ENCODE measurements around the gene MT1X. TPM values are rescaled to one million over a fixed set of nuclear protein-coding genes. Genes with fewer than 3 reads are reported as not detected.

MT1X gene
- total RNA-seq, 4 donors from 2014 or later: 7.4 to 201 (median 66.3) TPM

GRCh38 chr16:56675685-56676210, 6.5 kb upstream of the MT1X start:
- no peak overlapping the region for H3K27ac ChIP-seq
- no peaks in the 10 kb centered on the region for H3K9me3 ChIP-seq
- H3K27me3 ChIP-seq: peaks cover 3 to 6% of the 10 kb centered on the region in 2 donors
- no peak overlapping the region for H3K4me3 ChIP-seq
- H3K36me3 ChIP-seq: no peaks in the 10 kb centered on the region
- no peaks in the 10 kb centered on the region for H3K4me1 ChIP-seq
- DNase-seq: no peak
- intact Hi-C loops (cut with DNase I; ENCODE audit: low total_unique reads): no loop called here
- TF ChIP-seq CTCF (IDR thresholded peaks at IDR 0.05): no peak
- TF ChIP-seq POLR2A (IDR thresholded peaks at IDR 0.05): no peak

DNA sequence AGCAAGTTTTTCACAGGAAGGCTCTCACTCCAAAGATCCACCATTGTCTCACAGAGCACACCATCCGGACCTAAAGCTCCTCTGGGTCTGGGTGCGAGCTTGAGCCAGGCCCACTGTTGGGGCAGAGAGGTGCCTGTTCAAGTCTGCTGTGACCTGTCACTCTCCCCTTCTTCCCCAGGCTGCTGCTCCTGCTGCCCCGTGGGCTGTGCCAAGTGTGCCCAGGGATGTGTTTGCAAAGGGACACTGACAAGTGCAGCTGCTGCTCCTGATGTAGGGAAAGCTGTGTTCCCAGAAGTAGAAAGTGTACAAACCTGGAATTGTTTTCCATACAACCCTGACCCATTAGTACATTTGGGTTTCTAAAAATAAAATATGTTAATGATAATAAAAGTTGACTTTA, 4.8 kb upstream of the MT1X start:
- no peak for DNase-seq
- Histone ChIP-seq H3K36me3 (no peaks in the 10 kb centered on the region), H3K27ac (no peak overlapping the region), H3K4me1 (no peaks in the 10 kb centered on the region), H3K27me3 (peaks cover 3 to 6% of the 10 kb centered on the region in 2 donors), H3K9me3 (no peaks in the 10 kb centered on the region), H3K4me3 (no peak overlapping the region)
- TF ChIP-seq CTCF (IDR thresholded peaks at IDR 0.05) (no peak), POLR2A (IDR thresholded peaks at IDR 0.05) (no peak)
- intact Hi-C loops (cut with DNase I; ENCODE audit: low total_unique reads): no loop called here

- H3K36me3 ChIP-seq: no peaks in the 10 kb centered on the region
- no peak overlapping the region for H3K4me3 ChIP-seq
- TF ChIP-seq POLR2A (IDR thresholded peaks at IDR 0.05) (no peak), CTCF (IDR thresholded peaks at IDR 0.05) (no peak)
- H3K27me3 ChIP-seq: peaks cover 0 to 3% of the 10 kb centered on the region in 2 donors
- no peaks in the 10 kb centered on the region for H3K9me3 ChIP-seq
- intact Hi-C loops (cut with DNase I; ENCODE audit: low total_unique reads): no loop called here
- no peak overlapping the region for H3K27ac ChIP-seq
- no peak for DNase-seq
- H3K4me1 ChIP-seq: no peaks in the 10 kb centered on the region
These were observed 3.1 kb upstream of the MT1X start for GRCh38 chr16:56679078-56679730.

DNA sequence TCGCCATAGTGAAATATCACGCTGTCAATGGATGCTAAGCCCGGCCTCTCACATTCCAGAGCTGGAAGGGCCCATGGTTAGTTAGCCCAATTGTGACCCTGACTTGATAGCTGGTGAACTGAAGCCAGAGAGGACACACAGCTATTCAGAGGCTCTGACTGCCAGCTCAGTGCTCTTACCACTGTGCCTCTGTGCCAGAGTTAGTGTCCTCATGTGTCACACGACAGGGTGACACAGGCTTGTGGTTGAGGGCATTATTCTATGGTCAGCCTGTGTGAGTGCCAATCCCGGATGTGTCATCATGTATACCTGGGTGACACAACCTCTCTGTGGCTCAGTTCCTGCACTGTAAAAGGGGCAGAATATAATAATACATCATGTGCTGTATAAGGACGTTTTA, 2.5 kb upstream of the MT1X start:
- intact Hi-C loops (cut with DNase I; ENCODE audit: low total_unique reads): no loop called here

More for the DNA sequence above, 2.5 kb upstream of the MT1X start:
- TF ChIP-seq CTCF (IDR thresholded peaks at IDR 0.05) (no peak), POLR2A (IDR thresholded peaks at IDR 0.05) (no peak)
- Histone ChIP-seq H3K27me3 (peaks cover 0 to 3% of the 10 kb centered on the region in 2 donors), H3K9me3 (no peaks in the 10 kb centered on the region), H3K4me1 (no peaks in the 10 kb centered on the region), H3K27ac (no peak overlapping the region), H3K4me3 (no peak overlapping the region), H3K36me3 (no peaks in the 10 kb centered on the region)
- no peak for DNase-seq
